ENCODE results near the gene DCAF11. TPM values are rescaled to one million over a fixed set of nuclear protein-coding genes. Genes with fewer than 3 reads are reported as not detected.
A peak's percentile ranks its signal among the peaks of the same experiment; 100 is the strongest.

The DCAF11 gene
- total and polyA plus RNA-seq, 2 of the 13 experiments (the other 11 are each of a cell fraction or from before 2014, with no cell fraction given), result 150 to 257 TPM

GRCh38 chr14:24123424-24124417, 9.1 kb downstream of the DCAF11 start:
- ChIA-PET POLR2A (interaction anchor here (0.9 to 22.7 kb wide), 10 partner anchors 3 to 90 kb away, joined by 3 to 977 read pairs (median 13); partner anchors contain the start of genes CHMP4A, DCAF11, EMC9 and FITM1), CTCF (ENCODE audit: low intra/inter-chr PET ratio, low total read pairs) (no interaction called here)

More at GRCh38 chr14:24123424-24124417, 9.1 kb downstream of the DCAF11 start:
- no peaks in the 10 kb centered on the region for H4K20me1 ChIP-seq (ENCODE audit: insufficient read depth, low read length)
- no peaks in the 10 kb centered on the region for H3K9me3 ChIP-seq (ENCODE audit: low read length)
- H3K36me3 ChIP-seq (replicated peaks in 1 of 2; ENCODE audit: control insufficient read depth in 1 of 2, insufficient read depth in 2 of 2, low read length in 2 of 2), result peaks cover 44 to 49% of the 10 kb centered on the region in 2 experiments
- peak; percentile 14 for ATAC-seq
- H3K4me1 ChIP-seq (ENCODE audit: insufficient read depth, low read length), result peaks cover 5% of the 10 kb centered on the region; the same call in 1 of the 2 replicates
- intact Hi-C loops (cut with micrococcal nuclease; ENCODE audit: unreplicated experiment), result no loop called here
- H3K27ac ChIP-seq (ENCODE audit: extremely low read length, insufficient read depth, low read length), result no peak overlapping the region
- no peaks in the 10 kb centered on the region for H3K79me2 ChIP-seq (ENCODE audit: insufficient read depth, low read length)
- in situ Hi-C loops (cut with HindIII; ENCODE audit: extremely low pct_ligation_motif_present, low pct_unique_long_range_greater_than_20kb), result loop anchor here (25.0 kb wide), 1 partner anchor 1536 kb away; the partner anchor contains the start of genes ABHD4 and DAD1
- FAIRE-seq, result no peak
- no peak overlapping the region for H2AFZ ChIP-seq (ENCODE audit: low read length)
- WGBS (ENCODE audit: low lambda C conversion rate), result 95% methylated on average over 9 of the region's 9 CpGs
- no peaks in the 10 kb centered on the region for H3K27me3 ChIP-seq (ENCODE audit: control insufficient read depth in 1 of 2, insufficient read depth in 2 of 2, low read length in 2 of 2)
- TF ChIP-seq TBX2 (CRISPR knock-in tag; IDR thresholded peaks at IDR 0.05; ENCODE audit: borderline replicate concordance) (no peak), IKZF1 (IDR thresholded peaks at IDR 0.05) (no peak), ZXDC (CRISPR knock-in tag; IDR thresholded peaks at IDR 0.05) (0 out of 2 replicates have a peak, but pooled peaks have one; percentile 21), KLF13 (CRISPR knock-in tag; IDR thresholded peaks at IDR 0.05) (0 out of 2 replicates have a peak, but pooled peaks have one; percentile 11), ZNF746 (CRISPR knock-in tag; IDR thresholded peaks at IDR 0.05) (0 out of 2 replicates have a peak, but pooled peaks have one; percentile 33), CCAR2 (optimal IDR thresholded peaks at IDR 0.05; ENCODE audit: low read depth, low read length) (no peak), POLR2AphosphoS5 (IDR thresholded peaks at IDR 0.05; ENCODE audit: low read depth, low read length) (peak; percentile 27; the same call in 1 of the 2 replicates), POLR2AphosphoS2 (IDR thresholded peaks at IDR 0.05; ENCODE audit: low read depth, low read length) (peak; percentile 66; the same call in 1 of the 2 replicates), PHF8 (CRISPR knock-in tag; IDR thresholded peaks at IDR 0.05) (peak; percentile 8; the same call in 1 of the 2 replicates), GZF1 (CRISPR knock-in tag; IDR thresholded peaks at IDR 0.05) (0 out of 2 replicates have a peak, but pooled peaks have one; percentile 28)
- no peak overlapping the region for H3K4me3 ChIP-seq (replicated peaks in 1 of 3; ENCODE audit: insufficient read depth in 1 of 3, low read depth in 2 of 3, low read length in 3 of 3)
- no peak for DNase-seq (ENCODE audit: low spot score)
- no TSS peak for BruUV-seq (replicated peaks)
- H3K9ac ChIP-seq (ENCODE audit: insufficient read depth, low read depth, low read length), result no peak overlapping the region
- no peak overlapping the region for H3K4me2 ChIP-seq (ENCODE audit: low read depth, low read length)
